HG03521 (cell line): Measurements from ENCODE around the gene RPS6KB2.

Experiments used
- ATAC-seq: cut with Tn5 transposase; IDR thresholded peaks from one replicate; pipeline ENCODE4 v1.9.1; 2021; ENCODE audit warnings: mild to moderate bottlenecking, moderate library complexity; ENCODE audit not compliant: unreplicated experiment

The RPS6KB2 gene

DNA sequence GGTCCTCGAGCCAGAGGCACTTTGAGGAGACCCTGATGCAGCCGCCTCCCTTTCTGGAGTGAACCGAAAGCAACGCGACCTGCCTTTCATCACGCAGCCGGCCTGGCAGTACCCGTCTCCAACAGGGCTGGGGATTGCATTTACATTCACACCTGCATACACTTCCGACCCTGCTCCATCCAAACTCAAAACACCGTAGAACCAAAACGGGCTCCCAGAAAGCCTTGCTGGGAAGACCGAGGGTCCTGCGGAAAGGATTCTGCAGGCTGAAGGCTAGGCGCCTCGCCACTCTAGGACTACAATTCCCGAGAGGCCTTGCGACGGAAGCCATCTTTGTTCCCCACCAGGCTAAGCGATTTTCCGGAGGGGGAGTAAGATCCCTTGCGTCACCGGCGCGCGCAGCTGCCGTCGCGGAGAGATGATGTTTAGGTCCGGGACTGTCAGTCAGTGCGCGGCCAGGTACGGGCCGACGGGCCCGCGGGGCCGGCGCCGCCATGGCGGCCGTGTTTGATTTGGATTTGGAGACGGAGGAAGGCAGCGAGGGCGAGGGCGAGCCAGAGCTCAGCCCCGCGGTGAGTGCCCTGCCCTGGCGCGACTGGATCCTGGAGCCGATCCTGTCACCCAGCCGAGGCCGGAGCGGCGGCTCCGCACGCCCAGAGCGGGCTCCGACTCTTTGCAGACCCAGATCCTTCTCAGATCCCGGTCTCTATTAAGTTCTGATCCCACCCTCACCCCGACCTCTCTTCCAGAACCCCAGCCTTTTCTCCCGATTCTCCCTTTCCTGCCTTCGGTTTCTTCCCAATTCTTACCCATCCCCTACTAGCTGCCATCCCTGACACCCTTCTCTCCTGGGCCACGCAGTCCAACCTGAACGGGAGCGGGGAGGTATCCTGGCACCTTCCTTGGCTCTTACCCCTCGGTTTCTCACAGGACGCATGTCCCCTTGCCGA lies at the start of gene RPS6KB2:
RPS6KB2 (plus strand) TSS at position 443 of the 950 bp plus-strand sequence; CDS start at position 495, 52 bp downstream.
- ATAC-seq, result peak; percentile 78

DNA sequence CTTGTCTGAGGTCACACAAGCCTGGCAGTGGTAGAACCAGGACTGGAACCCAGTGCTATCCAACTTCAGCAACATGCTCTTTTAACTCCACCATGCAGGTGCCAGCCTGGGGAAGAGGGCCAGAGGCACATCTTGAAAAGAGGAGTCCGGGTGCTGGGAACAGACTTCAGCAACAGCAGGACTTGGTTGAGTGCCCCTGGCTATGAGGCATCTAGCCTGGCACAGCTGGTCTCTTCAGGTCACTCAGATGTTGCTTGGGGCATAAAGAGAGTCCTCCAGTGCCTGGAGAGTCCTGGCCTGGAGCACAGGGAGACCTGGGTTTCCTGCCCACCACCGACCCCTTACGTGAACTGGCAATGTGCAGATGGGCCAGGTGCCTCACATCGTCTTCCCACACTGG lies 49.8 kb upstream of the RPS6KB2 start:
- ATAC-seq, result no peak

GRCh38 chr11:67379061-67380058 lies 48.9 kb upstream of the RPS6KB2 start:
- ATAC-seq, result no peak

GRCh38 chr11:67381244-67381972 lies 46.9 kb upstream of the RPS6KB2 start:
- ATAC-seq, result no peak

DNA sequence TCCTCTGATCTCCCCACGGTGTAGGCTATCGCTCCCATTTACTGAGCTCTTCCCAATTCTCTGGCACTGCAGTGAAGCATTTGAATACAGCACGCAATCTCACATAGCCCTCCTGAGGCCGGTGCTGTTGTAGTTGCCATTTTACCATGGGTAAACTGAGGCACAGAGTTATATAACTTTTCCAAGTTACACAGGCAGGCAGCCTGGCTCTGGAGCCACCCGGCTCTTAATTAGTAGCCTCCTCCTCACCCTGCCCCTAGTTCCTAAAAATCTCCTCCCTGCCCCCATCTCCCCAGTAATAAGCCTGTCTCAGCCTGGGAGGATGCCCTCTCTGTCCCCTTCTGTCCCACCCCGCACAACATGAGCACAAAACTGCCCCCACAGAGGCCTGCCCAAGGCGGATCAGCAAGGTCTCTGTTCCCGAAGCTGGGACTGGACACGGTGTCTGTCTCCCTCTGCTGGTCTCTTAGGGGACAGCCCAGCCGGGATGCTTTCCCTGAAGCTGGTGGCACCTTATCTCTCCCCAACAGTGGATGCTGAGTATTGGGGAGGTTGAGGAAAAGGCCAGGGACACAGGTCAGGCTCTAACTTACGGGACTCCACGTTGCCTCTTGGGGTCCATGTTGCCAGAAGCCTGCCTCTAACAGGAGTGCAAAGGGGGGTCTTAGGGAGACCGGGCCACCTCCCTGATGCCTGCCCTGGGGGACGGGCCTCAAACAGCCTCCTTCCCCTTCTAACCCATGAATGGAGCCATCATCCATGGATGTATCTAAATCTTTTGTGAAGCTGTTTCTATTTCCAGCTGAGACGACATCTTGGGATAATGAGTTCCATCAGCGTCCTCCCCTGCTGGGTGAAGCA lies 45.8 kb upstream of the RPS6KB2 start:
- no peak for ATAC-seq

DNA sequence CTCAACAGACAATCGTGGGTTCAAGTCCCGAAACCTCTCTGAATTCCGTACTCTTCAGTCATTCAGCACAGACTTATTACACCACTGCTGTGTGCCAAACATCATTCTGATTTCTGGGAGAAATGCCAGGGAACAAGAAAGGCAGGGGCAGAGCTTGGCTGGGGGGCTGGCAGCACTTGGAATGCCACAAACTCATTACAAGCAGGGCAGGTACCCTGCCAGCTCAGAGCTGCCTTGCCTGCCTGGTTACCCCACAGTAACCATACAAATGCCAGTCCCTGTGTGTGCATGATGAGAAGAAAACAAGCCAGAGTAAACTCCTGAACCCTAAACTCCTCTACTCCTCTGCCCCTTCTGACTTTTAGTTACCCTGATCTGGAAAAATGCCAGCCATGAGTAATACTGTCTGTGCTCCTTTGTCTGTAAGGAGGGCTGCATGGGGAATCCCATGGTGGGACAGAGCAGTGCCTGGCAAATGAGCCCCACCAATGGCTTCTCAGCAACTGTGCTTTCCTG lies 43.4 kb upstream of the RPS6KB2 start:
- no peak for ATAC-seq

DNA sequence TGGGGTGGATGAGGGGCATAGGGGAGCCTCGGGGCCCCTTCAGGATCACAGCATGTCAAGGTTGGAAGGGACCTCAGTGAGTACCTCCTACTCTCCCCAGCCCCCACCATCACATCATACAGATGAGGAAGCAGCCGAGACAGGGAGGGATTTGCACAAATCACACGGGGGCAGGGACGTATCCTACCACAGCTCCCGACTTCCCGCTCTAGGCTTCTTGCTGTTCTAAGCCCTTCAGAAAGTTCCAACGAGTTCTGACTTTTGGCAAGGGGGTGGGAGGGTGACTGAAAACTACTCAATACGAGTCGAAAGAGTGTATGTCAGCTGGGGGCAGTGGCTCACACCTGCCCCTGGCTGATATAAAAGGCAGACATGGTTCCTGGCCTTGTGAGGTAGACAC lies 41.2 kb upstream of the RPS6KB2 start:
- no peak for ATAC-seq

- ATAC-seq, result no peak
Observed at GRCh38 chr11:67387518-67387917, 40.8 kb upstream of the RPS6KB2 start.

DNA sequence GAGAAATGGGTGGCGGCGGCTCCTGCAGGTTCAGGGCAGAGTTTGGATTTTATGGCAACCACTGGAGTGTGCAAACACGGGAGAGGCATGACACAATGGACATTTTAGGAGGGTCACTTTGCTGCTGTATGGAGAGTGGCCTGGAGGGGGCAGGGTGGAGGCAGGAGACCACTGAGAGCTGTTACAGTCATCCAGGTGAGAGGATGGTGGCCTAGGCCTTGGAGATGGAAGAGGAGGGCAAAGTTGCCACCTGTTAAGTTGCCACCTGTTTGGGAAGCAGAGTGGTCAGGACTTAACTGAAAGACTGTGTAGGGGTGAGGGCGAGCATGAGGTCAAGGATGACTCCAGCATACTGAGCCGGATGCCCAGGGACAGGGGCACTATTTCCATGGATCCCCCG lies 38.8 kb upstream of the RPS6KB2 start:
- no peak for ATAC-seq

GRCh38 chr11:67390947-67391303 lies 37.4 kb upstream of the RPS6KB2 start:
- ATAC-seq, result no peak

DNA sequence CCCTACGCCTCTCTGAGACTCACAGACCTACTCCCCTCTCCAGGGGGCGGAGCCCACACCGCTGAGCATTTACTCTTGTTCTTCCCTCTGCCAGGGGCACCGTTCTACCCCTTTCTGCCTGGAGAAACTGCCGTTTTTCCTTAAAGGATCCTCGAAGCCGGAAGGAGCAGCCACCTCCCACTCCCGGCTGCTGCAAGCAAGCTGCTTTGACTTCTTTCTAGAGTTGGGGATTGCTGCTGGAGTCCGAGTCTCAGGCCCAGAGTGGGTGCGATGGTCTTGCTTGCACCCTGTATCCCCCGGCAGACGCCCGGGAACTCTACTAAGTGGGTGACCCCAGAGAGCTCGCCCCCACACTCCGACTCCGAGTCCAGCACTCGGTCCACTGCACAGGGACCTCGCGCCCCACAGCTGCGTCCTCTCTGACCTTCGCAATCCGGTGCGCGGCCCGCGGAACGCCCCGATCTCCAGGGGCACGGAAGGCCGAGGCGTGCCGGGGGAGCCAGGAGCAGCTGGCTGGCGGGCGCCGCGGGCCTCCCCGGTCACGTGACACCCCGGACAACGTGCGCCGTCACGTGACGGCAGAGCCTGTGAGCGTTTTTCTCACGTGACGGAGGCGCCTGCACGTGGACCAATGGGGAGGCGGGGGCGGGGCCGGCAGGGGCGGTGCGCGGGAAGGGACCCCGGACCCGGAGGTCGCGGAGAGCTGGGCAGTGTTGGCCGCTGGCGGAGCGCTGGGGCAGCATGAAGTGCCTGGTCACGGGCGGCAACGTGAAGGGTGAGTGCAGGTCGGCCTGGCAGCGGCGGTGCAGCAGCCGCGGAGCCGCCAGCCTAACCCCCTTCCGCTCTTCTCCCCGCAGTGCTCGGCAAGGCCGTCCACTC lies 36.8 kb upstream of the RPS6KB2 start, which contains the start of gene RAD9A:
RAD9A (plus strand) TSS at position 683 of the 879 bp plus-strand sequence; CDS start at position 742, 59 bp downstream.
- ATAC-seq, result peak; percentile 65

GRCh38 chr11:67392183-67392715 lies 36.0 kb upstream of the RPS6KB2 start:
- no peak for ATAC-seq

- no peak for ATAC-seq
Observed at GRCh38 chr11:67393437-67393836, 34.9 kb upstream of the RPS6KB2 start.

DNA sequence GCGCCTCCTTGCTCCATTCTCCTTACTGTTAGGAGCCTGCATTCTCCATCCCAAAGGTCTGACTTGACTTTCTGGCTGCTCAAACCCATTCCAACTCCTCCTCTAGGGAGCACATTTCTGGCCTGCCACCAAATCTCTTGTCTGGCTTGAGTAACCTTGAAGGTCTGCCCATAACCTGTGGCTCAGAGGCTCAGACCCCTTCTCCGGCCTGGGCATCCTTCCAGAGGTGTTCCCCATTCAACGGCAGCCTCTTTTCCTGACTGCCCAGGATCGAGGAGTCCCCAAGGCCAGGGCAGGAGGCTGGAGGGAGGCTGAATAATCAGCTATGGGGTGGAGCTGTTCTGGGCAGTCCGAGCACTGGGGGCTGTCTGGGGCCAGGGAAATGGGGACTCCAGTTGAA lies 34.3 kb upstream of the RPS6KB2 start:
- no peak for ATAC-seq

GRCh38 chr11:67395555-67396258 lies 32.6 kb upstream of the RPS6KB2 start:
- ATAC-seq, result no peak

DNA sequence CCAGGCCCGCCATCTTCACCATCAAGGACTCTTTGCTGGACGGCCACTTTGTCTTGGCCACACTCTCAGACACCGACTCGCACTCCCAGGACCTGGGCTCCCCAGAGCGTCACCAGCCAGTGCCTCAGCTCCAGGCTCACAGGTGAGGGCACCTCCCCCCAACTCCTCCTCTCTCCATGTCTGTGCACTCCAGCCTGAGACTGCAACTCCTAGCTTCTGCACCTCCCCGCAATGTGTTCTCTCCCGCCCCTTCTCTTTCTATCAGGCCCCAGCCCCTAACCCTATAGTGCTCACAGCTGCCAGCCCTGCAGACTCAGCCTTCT lies 32.1 kb upstream of the RPS6KB2 start:
- ATAC-seq, result no peak

GRCh38 chr11:67396587-67397389 lies 31.5 kb upstream of the RPS6KB2 start:
- ATAC-seq, result no peak
